COLO668 (cell line): Measurements from ENCODE around the gene PLXNA1.
A peak's percentile ranks its signal among the peaks of the same experiment; 100 is the strongest.

Source experiments
- DNase-seq: peaks from one replicate; lab custom pipeline; 2025; ENCODE audit not compliant: unreplicated experiment; lab: John Stamatoyannopoulos, UW

The PLXNA1 gene

DNA sequence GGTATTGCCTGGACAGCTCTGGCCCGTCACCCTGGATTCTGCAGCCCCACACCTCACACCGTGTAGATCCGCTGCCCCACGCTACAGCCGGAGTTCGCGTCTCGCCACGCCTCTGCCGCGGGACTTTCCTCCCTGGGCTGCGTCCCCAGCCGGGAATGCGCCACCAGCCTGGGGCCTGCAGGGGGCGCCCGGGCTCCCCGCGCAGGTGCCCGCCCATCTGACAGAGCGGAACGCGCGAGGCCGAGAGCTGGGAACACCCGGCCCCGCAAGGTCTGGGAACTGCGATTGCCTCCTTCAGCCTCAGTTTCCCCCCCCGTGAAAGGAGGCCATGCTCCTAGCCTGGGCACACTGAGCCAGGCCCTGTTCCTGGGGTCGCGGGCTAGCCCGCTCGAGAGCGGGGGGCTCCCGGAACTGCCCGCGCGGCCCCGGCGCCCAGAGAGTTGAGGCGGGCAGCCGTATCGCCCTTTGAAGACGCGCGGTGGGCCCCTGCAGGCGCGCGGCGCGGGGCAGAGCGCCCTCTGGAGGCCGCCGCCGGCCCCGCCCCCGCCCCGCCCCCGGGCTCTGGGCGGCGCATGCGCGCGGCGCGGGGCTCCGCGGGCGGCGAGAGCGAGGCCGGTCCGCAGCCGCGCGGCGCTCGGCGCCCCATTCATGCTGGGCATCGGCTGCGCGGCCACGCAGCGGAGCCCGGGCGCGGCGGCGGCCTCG, at the start of gene PLXNA1:
TSS of gene PLXNA1 (plus strand) at position 645 of the 705 bp plus-strand sequence. CDS start 5,479 bp downstream, outside the sequence.
- DNase-seq, result peak; percentile 64

DNA sequence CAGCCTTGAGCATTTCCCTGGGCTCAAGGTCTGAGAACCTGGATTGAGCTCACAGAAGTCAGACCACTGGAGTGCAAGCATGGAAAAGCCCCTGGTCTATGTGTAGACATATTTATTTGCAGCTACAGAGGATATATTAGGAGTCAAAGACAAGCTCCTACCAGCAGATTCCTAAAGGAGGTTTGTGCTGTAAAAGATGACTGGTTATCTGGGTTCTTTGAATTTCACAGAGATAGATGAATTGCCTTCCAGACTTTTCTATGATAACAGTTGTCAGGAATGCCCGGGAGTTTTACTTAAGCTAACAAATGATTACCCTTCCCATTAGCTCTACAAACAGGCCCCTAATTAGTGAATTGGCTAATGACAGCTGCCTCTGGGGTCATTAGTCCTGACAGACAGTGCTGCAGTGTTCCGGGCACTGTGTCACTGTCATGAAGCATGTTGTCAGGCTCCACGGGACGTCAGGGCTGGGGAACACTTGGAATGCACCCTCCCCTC, 48.8 kb upstream of the PLXNA1 start:
- no peak for DNase-seq

DNA sequence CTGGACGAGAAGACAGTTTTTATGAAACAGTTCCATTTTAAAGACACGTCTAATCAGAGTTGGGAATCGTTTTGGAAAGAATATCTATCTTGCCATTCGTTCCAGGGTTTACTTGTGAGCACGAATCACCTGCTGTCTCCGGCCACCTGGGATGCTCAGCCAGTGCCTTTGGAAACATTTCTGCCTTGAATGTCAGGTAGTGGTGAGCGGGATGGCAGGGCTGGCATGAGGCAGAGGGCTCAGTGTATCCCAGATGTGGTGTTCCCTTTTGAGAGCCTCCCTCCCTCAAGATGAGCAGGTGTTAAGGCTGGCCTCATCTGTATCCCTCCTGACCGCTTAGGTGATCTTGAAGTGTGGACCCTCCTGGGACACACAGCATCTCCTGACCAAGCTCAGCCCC, 47.9 kb upstream of the PLXNA1 start:
- DNase-seq, result no peak

DNA sequence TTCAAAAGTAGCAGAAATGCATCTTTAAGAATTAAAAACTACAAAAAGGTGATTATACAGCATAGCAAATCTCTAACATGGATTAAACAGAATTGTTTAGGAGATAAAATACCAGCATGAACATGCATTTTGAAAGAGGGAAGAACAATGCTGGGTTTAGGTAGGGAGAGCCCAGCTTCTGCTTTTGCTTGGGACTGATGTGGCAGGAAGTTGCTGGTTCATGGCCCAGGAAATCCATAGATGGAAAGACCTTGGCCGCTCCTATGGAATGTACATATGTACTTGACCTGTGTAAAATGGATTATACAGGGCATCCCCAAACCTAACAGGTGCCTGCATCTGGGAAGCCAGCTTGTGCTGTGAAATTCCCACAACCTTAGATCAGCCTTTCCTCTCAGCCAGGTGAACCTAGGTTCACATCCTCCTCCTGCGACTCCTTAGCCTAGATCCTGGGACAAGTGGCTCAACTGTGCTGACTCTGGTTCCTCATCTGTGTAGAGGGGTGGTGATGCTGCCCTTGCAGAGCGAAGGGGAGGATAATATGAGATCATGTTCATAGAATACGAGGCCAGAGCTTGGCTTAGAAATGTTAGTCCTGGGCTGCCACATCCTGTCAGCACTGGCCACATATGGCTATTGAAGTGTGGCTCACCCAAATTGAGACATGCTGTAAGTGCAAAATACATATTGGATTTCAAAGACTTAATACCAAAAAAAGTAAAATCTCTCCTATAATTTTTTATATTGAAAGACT, 47.0 kb upstream of the PLXNA1 start:
- DNase-seq, result no peak

DNA sequence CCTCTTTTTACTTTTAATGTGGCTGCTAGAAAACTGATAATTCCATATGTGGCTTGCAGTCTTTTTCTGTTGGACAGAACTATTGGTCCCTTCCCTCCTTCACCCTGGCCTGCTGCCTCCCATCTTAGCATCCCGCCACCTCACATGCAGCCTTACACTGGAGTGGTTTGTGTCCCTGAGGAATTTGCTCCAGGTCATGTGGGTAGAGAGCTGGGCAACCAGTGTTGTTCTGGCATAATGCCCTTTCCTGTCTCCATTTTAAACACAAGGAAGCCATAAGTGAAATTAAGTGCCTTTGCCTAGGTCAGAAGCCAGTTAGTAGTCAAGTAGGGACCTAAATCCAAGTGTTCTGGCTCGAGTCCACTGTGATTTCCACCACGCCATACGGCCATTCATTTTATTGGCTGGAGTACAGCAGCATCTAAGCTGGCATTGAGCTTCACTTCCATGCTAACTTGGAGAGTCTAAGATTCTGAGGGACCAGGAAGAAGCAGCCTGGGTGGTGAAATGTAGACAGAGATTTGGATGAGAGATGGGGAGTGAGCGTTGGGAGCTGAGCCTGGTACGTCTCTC, 46.0 kb upstream of the PLXNA1 start:
- no peak for DNase-seq

DNA sequence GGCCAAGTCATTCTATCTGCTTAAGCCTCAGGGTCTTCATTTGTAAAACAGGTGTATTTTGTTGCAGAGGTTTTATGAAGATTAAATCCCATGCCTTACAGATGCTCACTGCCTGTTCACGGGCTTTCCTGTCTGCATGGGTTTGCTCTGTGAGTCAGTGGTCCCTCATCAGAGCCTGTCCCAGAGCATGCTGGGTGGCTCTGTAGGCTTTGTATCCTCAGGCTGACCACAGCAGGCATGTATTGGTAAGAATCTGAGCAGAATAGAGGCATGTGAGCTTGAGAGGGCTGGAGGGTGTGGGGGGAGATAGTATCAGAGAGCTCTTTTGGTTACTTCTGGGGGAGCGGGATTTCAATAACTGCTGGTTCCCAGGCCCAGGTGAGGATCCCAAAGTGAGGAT, 45.4 kb upstream of the PLXNA1 start:
- DNase-seq, result no peak

DNA sequence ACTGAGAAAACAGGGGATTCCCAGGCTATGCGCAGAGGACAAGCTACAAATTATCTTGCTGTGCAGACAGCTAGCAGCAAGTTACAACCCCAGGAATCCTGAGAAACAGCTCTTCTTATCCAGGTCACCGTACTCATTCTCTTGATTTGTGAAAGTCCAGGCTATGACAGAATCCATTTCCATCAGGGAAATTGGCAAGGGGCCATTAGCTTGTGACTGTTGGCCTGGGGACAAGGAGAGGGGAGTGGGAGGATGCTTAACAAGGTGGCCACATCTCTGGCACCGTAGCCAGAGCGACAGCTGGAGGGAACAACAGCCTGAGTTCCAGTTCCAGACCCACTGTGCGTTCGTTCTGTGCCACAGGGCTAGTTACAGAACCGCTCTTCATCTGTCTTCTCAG, 44.9 kb upstream of the PLXNA1 start:
- no peak for DNase-seq

DNA sequence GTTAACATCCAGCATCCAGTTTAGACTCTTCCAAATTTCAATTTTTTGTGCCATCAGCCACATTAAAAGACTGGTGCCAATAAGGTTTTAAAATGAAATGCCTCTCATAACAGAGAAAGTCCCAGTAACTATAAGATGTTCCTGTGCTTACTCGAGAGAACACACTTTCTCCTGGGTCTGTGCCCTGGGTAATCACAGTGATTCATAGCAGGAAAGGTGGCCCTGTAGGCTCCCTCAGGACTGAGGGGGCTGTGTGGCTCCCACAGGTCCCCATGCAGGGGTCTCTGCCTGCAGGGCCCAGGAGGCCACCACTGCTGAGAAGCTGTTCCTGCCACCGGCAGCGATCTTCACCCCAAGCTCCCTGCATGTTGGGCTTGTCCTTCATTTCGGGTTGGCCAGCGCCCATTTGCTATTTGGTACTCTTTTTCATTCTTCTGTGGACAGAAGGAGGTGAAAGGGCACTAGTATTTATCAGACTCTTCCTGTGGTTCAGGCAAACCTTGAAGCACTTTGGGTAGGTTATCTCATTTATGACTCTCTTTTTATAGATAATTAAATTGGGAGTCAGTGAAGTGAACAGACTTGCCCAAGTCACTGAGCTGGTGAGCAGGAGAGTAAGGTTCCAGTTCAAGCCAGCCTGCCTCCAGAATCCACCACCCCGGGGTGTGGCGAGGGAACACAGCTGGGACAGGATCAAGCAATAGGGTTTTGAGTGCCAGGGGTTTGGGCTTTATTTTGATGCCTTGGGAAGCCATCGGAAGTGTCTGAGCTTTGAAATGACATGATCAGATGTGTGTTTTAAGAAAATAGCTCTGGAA, 44.2 kb upstream of the PLXNA1 start:
- DNase-seq, result no peak

DNA sequence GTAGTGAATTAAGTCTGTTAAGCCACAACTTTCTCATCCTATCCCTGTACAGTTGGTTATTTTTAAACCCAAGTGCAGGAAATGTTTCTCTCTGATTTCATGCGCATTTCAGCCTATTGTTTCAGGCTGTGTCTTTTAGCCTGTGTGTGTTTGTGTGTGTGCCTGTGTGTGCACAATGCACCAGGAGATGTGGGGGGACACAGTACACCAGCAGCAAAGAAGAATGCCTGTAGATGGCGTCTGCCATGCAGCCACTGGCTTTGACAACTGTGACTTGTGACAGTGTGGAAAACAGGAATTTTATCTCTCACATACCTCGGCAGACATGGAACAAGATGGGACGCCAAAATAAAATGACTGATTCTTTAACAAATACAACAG, 43.6 kb upstream of the PLXNA1 start:
- DNase-seq, result no peak

DNA sequence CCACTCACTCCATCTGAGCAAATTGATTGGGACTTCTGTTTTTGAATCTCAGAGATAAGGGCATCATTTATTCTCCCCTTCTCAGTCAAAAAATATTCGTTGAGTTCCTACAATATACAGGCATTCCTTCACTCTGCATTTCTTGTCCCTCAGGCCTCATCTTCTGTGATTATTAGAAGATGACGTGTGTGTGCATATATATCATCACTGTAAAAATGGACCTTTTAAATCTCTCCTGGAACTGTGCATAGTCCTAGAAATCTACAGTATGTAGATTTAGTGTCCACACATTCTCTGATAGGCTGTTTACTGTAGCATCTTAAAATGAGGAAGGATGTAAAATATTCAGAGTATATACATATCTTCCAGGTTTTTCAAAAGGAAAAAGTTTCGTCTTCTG, 43.2 kb upstream of the PLXNA1 start:
- no peak for DNase-seq

DNA sequence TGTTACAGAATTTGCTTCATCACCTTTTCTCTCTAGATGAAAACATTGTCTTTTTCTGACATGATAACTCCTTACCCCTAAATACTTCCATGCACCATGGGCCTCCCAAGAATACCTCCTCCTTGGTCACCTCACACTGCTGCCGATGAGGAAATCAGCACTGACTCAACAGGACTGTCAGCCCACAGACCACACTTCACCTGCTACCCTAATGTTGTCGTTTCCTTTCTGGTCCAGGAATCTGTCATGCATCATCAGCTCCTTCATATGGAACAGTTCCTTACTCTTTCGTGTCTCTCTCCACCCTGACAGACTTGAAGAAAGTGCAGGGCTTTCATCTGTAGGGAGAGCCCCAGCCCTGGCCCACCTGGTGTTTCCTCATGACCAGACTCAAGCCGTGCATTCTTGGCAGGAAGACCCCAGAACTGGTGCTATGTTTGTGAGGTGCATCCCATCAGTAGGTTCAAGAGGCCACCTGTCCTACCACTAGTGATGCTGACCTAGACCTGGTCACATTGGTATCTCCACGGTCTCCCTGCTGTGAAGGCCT, 41.1 kb upstream of the PLXNA1 start:
- DNase-seq, result no peak

DNA sequence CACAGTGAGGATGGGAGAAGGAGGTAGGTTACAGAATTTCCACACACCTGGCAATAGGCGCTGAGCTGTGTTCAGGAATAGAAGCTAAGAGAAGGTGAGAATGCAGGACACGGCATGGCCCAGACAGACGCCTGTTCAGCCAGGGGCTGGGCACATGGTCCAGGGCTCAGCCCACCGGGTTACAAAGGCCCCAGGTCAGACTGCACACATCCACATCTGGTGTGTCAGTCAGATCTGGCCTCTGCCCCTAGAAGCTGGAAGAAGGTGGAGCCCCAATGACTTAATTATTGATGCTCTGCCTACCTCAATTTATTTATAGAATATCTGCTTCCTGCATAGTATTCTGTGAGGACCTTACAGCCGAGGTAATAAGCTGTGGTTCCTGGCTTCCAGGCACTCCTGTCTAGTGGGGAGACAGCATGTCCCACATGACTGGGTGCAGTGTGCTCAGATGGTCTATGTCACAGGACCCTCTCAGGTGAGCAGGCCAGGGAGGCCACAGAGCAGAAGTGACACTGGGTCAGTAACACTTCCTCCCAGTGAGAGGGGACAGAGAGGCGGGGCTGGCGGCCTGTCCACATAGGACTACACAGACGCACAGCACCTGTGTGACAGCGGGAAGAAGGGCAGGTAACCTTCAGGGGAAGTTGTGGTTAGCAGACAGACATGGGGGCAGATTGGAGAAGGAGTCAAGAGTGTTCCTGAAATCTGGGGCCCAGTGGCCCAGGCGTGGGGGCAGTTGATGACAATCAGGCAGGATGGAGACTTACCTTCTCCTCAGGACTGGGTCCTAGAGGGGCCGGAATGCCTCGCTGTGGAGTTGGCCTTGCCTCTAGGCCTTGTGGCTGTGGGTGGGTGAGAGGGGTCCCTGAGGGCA, 38.6 kb upstream of the PLXNA1 start:
- DNase-seq, result no peak

DNA sequence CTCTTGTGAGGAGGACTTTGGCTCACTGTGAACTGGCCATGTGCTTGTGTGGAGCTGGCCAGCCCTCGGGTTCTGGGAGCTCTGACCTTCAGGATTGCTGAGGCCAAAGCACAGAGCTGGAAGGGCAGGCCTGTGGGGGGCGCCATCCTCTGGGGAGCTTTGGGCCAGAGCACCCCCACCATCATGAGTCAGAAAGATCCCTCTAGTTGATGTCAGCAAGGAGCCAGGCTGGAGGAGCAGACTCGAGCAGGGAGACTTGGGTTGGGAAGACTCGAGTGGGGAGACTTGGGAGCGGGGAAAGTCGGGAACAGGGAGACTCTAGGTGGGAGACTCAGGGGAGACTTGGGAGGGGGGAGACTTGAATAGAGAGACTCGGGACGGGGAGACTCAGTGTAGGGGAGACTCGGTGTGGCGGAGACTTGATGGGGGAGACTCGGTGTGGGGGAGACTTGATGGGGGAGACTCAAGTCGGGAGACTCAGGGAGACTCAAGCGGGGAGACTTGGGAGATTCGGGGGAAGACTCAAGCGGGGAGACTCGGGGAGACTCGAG, 37.7 kb upstream of the PLXNA1 start:
- DNase-seq, result no peak

DNA sequence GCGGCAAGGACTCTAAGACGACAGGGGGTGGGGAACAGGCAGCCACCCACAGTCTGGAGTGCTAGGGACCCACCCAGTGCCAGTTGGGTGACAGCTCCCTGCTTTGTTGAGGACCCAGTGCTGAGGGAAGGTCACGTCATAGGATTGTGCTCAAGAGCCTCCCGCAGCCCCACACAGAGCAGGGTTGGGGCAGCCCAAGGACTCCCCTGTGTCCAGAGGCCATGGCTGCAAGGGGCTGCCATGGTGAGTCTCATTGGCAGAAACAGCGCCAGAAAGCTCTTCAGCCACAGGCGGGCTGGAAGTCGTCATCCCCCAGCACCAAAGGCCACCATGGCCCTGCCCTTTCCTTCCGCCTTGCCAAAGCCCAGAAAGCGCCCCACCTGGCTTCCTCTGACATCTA, 37.0 kb upstream of the PLXNA1 start:
- no peak for DNase-seq

DNA sequence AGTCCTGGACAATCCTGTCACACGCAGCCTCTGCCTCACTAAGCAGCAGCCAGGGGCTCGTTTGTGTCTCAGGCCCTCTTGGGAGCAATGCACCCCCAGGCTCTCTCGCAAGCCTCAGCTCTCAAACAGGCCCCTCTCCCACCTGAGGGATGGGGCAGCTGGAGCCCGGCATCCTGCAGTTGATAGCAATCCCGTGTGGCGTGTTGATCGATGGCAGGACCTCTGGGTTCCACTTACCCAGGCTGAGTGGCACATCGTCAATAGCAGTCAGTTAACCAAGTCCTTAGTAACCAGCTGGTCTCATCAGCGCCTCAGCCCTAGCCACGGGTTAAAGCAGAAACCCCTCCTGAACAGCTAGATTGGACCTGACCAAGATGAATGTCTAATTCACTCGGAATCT, 36.5 kb upstream of the PLXNA1 start:
- no peak for DNase-seq

DNA sequence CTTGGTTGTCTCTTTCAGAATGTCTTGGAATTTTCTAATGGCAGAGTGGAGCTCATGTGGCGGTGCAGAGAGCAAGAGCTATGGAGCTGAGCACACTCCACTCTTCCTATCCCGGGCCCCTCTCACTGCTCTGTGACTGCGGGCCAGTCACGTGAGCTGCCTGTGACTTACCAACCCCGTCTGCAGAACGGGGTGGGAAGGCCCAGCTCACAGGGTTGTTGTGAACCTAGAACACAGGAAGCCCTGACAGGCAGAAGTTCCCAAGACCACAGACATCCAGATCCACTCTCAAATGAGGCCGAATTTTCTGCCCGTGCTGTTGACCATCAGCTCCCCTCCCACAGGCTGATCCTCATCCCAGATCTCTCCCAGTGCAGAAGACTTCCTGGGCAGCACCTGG, 35.5 kb upstream of the PLXNA1 start:
- DNase-seq, result no peak

DNA sequence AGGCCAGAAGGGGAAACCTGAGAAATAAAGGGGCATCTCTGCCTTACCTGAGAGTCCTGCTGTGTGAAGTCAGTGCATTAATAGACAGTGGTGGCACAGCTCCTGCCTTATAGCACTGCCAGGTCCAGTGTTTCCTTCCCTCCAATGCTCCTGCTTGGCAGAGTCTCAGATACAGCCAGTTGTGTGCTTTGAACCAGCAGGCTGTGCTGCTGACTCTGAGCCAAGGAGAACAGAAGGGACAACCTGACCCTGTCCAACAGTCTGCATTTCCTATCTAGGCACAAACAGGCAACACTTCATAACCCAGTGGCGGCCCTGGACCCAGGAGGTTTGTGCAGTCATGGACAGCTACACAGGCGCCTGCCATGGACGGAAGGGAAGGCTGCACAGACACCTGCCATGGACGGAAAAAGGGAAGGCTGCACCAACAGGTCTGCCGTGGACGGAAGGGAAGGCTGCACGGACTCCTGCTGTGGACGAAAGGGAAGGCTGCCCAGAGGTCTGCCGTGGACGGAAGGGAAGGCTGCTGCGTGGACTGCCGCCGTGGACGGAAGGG, 33.9 kb upstream of the PLXNA1 start:
- no peak for DNase-seq

DNA sequence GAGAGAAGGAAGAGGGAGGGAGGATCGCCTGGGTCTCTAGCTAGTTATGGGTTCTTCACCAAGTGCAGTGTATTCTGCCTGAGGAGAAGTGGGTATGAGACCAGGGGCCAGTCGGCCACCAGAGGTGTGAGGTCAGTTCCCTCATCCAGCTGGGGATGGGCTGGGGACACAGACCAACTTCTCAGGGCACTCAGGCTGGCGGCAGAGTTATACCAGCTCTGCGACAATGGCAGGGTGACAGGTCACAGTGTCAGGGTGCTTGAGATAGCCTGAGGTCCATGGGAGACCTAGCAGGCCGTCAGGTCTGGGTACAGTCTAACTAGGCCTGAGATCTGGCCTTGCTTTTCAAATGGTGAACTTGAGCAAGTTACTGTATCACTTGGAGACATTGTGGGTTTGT, 31.4 kb upstream of the PLXNA1 start:
- no peak for DNase-seq

DNA sequence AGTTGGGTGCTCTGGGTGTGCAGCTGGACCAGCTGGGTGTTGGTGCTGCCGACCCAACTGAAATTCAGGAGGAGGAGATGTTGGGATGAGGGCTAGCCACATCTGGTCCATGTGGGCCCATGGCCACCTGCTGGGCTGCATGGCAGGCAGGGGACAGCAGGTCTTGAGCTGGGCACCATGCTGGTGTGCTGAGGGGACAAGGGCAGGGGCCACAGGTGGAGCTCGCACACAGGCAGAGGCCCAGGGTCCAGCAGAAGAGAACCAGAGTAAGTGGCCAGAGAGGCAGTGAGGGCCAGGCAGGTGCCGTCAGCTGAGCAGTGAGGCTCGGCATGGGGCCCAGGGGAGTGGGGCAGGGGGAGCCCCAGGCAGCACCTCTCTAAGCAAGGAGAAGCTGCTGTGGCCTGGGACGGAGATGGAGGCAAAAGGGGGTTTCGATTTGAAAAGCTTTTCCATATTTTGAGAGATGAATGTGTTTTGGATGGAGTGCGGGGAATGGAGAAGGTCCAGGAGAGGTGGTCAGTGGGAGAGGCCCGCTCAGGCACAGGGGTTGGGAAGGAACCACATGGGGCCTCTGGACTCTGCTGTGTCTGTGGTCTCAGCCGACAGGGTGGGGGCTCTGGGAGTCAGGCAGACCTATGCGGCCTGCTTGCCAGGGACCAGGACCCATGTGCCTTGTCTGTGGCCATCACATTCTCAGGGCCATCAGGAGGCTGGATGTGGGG, 30.5 kb upstream of the PLXNA1 start:
- DNase-seq, result no peak
